WTC11 (cell line): ENCODE data around the gene VAT1. TPM values are rescaled to one million over a fixed set of nuclear protein-coding genes. Genes with fewer than 3 reads are reported as not detected.

ENCODE experiments used
- ATAC-seq: fragments of 200-7000 bp; cut with Tn5 transposase; 2 replicates; pipeline ENCODE4 v1.10.0; 2021; ENCODE audit warnings: mild to moderate bottlenecking, moderate library complexity
- CTCF ChIA-PET: fragments of 300-600 bp; sonication (Branson Sonifier 250); formaldehyde crosslinking; loops from one replicate; lab custom pipeline; 2021; ENCODE audit warnings: antibody characterized with exemption; lab: Charles Lee
- POLR2A ChIA-PET: fragments of 350-600 bp; sonication (Branson Sonifier 250); formaldehyde crosslinking; loops from one replicate; lab custom pipeline; 2021; ENCODE audit warnings: antibody characterized with exemption; lab: Charles Lee
- DNase-seq: peaks from one replicate; pipeline ENCODE4 v3.0.0; 2021; ENCODE audit warnings: low spot score
- H3K27ac Mint-ChIP-seq: 2 replicates; pipeline ENCODE4 v1.8.0; 2021; ENCODE audit warnings: mixed read lengths
- H3K27me3 Mint-ChIP-seq: 2 replicates; pipeline ENCODE4 v1.8.0; 2021; ENCODE audit warnings: low read depth, mild to moderate bottlenecking, moderate library complexity, mixed read lengths
- H3K36me3 Mint-ChIP-seq: 2 replicates; pipeline ENCODE4 v1.8.0; 2021; ENCODE audit warnings: mixed read lengths
- H3K4me1 Mint-ChIP-seq: 2 replicates; pipeline ENCODE4 v1.8.0; 2022; ENCODE audit warnings: mixed read lengths
- H3K4me3 Mint-ChIP-seq: 2 replicates; pipeline ENCODE4 v1.8.0; 2021; ENCODE audit warnings: mild to moderate bottlenecking, moderate library complexity, mixed read lengths
- H3K9me3 Mint-ChIP-seq: 2 replicates; pipeline ENCODE4 v1.8.0; 2021; ENCODE audit warnings: mixed read lengths
- AFF4 ChIP-seq: sonication (generic); formaldehyde crosslinking; IDR thresholded peaks from 2 replicates; pipeline ENCODE4 v1.8.1; 2023; ENCODE audit warnings: mild to moderate bottlenecking, missing genetic modification reagents, borderline replicate concordance
- ARID4B ChIP-seq: sonication (generic); formaldehyde crosslinking; IDR thresholded peaks from 2 replicates; pipeline ENCODE4 v1.8.0; 2023; ENCODE audit warnings: missing genetic modification reagents, mild to moderate bottlenecking, borderline replicate concordance
- CREM ChIP-seq: sonication (generic); formaldehyde crosslinking; IDR thresholded peaks from 2 replicates; pipeline ENCODE4 v1.8.1; 2022; ENCODE audit warnings: mild to moderate bottlenecking, missing genetic modification reagents, moderate library complexity
- FOXK1 ChIP-seq: sonication (generic); formaldehyde crosslinking; IDR thresholded peaks from 2 replicates; pipeline ENCODE4 v1.8.0; 2022; ENCODE audit warnings: mild to moderate bottlenecking, moderate library complexity, missing genetic modification reagents
- GRHL2 ChIP-seq: fragments of 250-450 bp; sonication (Bioruptor Pico); IDR thresholded peaks from 2 replicates; pipeline ENCODE4 v1.8.0; 2022; ENCODE audit warnings: mild to moderate bottlenecking, moderate library complexity; ENCODE audit not compliant: insufficient replicate concordance, severe bottlenecking
- HMGXB4 ChIP-seq: sonication (generic); formaldehyde crosslinking; IDR thresholded peaks from 2 replicates; pipeline ENCODE4 v1.8.1; 2023; ENCODE audit warnings: mild to moderate bottlenecking, moderate library complexity, missing genetic modification reagents
- KAT7 ChIP-seq: sonication (generic); formaldehyde crosslinking; IDR thresholded peaks from 2 replicates; pipeline ENCODE4 v1.8.1; 2023; ENCODE audit warnings: missing genetic modification reagents, mild to moderate bottlenecking, borderline replicate concordance
- NFATC4 ChIP-seq: fragments of 250-450 bp; sonication (Bioruptor Pico); IDR thresholded peaks from 2 replicates; pipeline ENCODE4 v1.9.0; 2021; ENCODE audit warnings: mild to moderate bottlenecking
- NFE2L1 ChIP-seq: sonication (generic); formaldehyde crosslinking; IDR thresholded peaks from 2 replicates; pipeline ENCODE4 v1.8.1; 2023; ENCODE audit warnings: missing genetic modification reagents
- NR3C1 ChIP-seq: sonication (generic); formaldehyde crosslinking; conservative IDR thresholded peaks from 2 replicates; pipeline ENCODE4 v1.8.1; 2023; ENCODE audit warnings: low read depth, mild to moderate bottlenecking, missing genetic modification reagents
- SMAD3 ChIP-seq: sonication (generic); formaldehyde crosslinking; IDR thresholded peaks from 2 replicates; pipeline ENCODE4 v1.8.0; 2022; ENCODE audit warnings: missing genetic modification reagents, mild to moderate bottlenecking, borderline replicate concordance
- SMAD4 ChIP-seq: sonication (generic); formaldehyde crosslinking; IDR thresholded peaks from 2 replicates; pipeline ENCODE4 v1.8.0; 2022; ENCODE audit warnings: mild to moderate bottlenecking, missing genetic modification reagents
- SOX15 ChIP-seq: fragments of 250-450 bp; sonication (Bioruptor Pico); IDR thresholded peaks from 2 replicates; pipeline ENCODE4 v1.9.0; 2021; ENCODE audit warnings: mild to moderate bottlenecking
- SP1 ChIP-seq: sonication (generic); formaldehyde crosslinking; conservative IDR thresholded peaks from 2 replicates; pipeline ENCODE4 v1.8.1; 2022; ENCODE audit warnings: missing genetic modification reagents
- USF2 ChIP-seq: sonication (generic); formaldehyde crosslinking; IDR thresholded peaks from 2 replicates; pipeline ENCODE4 v1.8.1; 2023; ENCODE audit warnings: mild to moderate bottlenecking, missing genetic modification reagents, moderate library complexity
- ZNF396 ChIP-seq: fragments of 250-450 bp; sonication (Bioruptor Pico); IDR thresholded peaks from 2 replicates; pipeline ENCODE4 v1.8.0; 2021; ENCODE audit warnings: mild to moderate bottlenecking, moderate library complexity, borderline replicate concordance
- ZNF532 ChIP-seq: fragments of 250-450 bp; sonication (Bioruptor Pico); IDR thresholded peaks from 2 replicates; pipeline ENCODE4 v1.9.0; 2021; ENCODE audit warnings: mild to moderate bottlenecking, borderline replicate concordance
- total RNA-seq: library from RNA; stranded (reverse); gene quantifications from 3 replicates; pipeline ENCODE4 v1.2.3, GENCODE V29; 2021
- TF ChIP-seq, protein P1 (sequence below): sonication (generic); formaldehyde crosslinking; IDR thresholded peaks from 2 replicates; pipeline ENCODE4 v1.8.0; 2023; ENCODE audit warnings: missing genetic modification reagents

Gene VAT1
- total RNA-seq, 1 experiment from 2014 or later, result 298 TPM

GRCh38 chr17:42980766-42981397 is 41.3 kb downstream of the VAT1 start (continued):
- TF ChIP-seq ARID4B (CRISPR knock-in tag) (peak; percentile 10; the same call in 1 of the 2 replicates), SOX15 (CRISPR knock-in tag) (no peak), AFF4 (no peak), ZNF532 (CRISPR knock-in tag) (no peak), GRHL2 (CRISPR knock-in tag) (no peak), NFATC4 (CRISPR knock-in tag) (no peak), HMGXB4 (peak; percentile 59; the same call in 1 of the 2 replicates), NFE2L1 (CRISPR knock-in tag) (no peak)
- TF ChIP-seq, all 79 proteins: peak for 17

DNA sequence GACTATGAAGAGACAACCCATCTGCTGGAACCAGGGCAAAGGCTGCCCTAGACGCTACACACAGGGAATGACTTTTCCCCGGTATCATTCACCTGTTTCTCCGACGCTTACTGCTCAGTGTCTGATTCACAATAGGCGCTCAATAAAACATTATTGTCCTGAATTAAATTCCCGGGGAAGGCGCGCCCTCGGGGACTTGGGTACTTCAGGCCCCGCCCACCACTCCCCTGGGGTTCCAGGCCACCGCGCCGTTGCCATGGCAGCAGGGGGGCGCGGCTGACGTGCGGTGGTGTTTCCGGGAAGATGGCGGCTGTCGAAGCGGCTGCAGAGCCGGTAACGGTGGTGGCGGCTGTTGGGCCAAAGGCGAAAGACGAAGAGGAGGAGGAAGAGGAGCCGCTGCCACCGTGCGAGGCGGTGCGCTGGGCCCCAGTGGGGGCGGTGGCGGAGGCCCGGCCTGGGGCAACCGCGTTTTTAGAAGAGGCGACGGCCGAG is 41.9 kb downstream of the VAT1 start, which contains the start of gene RUNDC1:
Gene RUNDC1, plus strand, starts transcription at position 292 of the 492 bp plus-strand sequence. Its CDS starts 12 bp downstream, at position 304.
- ChIA-PET POLR2A (interaction anchor here (1.1 kb wide), 1 partner anchor 18 kb away, joined by 5 read pairs; no protein-coding TSS in a partner anchor), CTCF (interaction anchor here (1.0 to 2.1 kb wide), 2 partner anchors 17 to 329 kb away, joined by 3 to 14 read pairs; partner anchors contain the start of gene RPL27)
- peak within 1 kb of the TSS; percentile 99 for H3K4me3 Mint-ChIP-seq
- peaks cover 13% of the 10 kb centered on the region for H3K36me3 Mint-ChIP-seq
- peak within 1 kb of the TSS; percentile 97 for H3K27ac Mint-ChIP-seq
- no peaks in the 10 kb centered on the region for H3K9me3 Mint-ChIP-seq
- peaks cover 20% of the 10 kb centered on the region for H3K4me1 Mint-ChIP-seq
- peaks cover 4% of the 10 kb centered on the region; the same call in 1 of the 2 replicates for H3K27me3 Mint-ChIP-seq
- peak; percentile 72 for ATAC-seq
- peak; percentile 92 for DNase-seq
- TF ChIP-seq FOXK1 (CRISPR knock-in tag) (peak; percentile 65; the same call in 1 of the 2 replicates), USF2 (peak; percentile 33; the same call in 1 of the 2 replicates), NR3C1 (no peak), NFE2L1 (CRISPR knock-in tag) (no peak), SP1 (CRISPR knock-in tag) (peak; percentile 70; the same call in 1 of the 2 replicates), KAT7 (CRISPR knock-in tag) (no peak), SMAD3 (CRISPR knock-in tag) (peak; percentile 36; the same call in 1 of the 2 replicates), CREM (CRISPR knock-in tag) (peak; percentile 77; the same call in 1 of the 2 replicates), ZNF396 (CRISPR knock-in tag) (no peak), SMAD4 (CRISPR knock-in tag) (no peak)
- TF ChIP-seq, protein P1, sequence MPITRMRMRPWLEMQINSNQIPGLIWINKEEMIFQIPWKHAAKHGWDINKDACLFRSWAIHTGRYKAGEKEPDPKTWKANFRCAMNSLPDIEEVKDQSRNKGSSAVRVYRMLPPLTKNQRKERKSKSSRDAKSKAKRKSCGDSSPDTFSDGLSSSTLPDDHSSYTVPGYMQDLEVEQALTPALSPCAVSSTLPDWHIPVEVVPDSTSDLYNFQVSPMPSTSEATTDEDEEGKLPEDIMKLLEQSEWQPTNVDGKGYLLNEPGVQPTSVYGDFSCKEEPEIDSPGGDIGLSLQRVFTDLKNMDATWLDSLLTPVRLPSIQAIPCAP (CRISPR knock-in tag), result 0 out of 2 replicates have a peak, but pooled peaks have one; percentile 14
